Transverse colon (tissue), 3 donors: Measurements from ENCODE around the gene ANXA9.

Experiments
- EP300 ChIP-seq: sonication (generic); formaldehyde crosslinking; IDR thresholded peaks from one replicate; pipeline ENCODE4 v1.6.1; 2017; ENCODE audit warnings: antibody characterized with exemption, low read depth
- TF ChIP-seq, protein P1 (sequence below), 5 experiments: fragments of 200-600 bp in 3 of 5; fragments of 450-650 bp in 2 of 5; sonication (generic) in 3 of 5; IDR thresholded peaks; 1 replicate in 2 of 5; 2 replicates in 3 of 5; pipeline ENCODE4 v1.5.1; 2016 to 2017; ENCODE audit warnings: antibody characterized with exemption in 5 of 5, inconsistent platforms in 3 of 5, mild to moderate bottlenecking in 2 of 5, moderate library complexity in 1 of 5

DNA sequence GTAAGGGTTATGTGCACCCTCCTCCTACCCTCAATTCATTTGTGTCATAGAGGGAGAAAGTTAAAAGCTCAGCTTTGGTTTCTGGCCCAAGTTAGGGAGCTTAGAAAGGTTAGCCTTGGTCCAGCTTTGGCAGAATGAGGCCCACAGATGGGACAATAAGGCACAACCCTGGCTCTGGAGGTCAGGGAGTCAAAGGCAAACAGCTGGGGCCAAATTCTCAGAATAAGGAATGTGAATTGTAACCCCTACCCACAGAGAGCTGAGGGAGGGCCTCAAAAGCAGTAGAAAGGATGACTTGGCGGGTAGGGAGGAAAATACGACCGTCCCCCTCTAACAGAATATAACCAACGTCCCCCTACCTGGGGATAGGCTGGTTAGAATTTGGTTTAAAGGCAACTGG lies 16.5 kb upstream of the ANXA9 start:
- TF ChIP-seq, protein P1, sequence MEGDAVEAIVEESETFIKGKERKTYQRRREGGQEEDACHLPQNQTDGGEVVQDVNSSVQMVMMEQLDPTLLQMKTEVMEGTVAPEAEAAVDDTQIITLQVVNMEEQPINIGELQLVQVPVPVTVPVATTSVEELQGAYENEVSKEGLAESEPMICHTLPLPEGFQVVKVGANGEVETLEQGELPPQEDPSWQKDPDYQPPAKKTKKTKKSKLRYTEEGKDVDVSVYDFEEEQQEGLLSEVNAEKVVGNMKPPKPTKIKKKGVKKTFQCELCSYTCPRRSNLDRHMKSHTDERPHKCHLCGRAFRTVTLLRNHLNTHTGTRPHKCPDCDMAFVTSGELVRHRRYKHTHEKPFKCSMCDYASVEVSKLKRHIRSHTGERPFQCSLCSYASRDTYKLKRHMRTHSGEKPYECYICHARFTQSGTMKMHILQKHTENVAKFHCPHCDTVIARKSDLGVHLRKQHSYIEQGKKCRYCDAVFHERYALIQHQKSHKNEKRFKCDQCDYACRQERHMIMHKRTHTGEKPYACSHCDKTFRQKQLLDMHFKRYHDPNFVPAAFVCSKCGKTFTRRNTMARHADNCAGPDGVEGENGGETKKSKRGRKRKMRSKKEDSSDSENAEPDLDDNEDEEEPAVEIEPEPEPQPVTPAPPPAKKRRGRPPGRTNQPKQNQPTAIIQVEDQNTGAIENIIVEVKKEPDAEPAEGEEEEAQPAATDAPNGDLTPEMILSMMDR (IDR thresholded peaks at IDR 0.05), result no peak
- no peak for TF ChIP-seq EP300
